GM12878 (cell line): ENCODE measurements around the gene CDC42EP3. TPM values are rescaled to one million over a fixed set of nuclear protein-coding genes. Genes with fewer than 3 reads are reported as not detected.

Experiments used
- ATAC-seq: fragments of 200-7000 bp; cut with Tn5 transposase; 3 replicates; pipeline ENCODE4 v1.9.1; 2020; ENCODE audit warnings: mild to moderate bottlenecking, moderate library complexity
- BruUV-seq: library from RNA; stranded (reverse); fragments of 400-500 nt; replicated peaks from 2 replicates; lab custom pipeline; 2021; lab: Mats Ljungman, UMichigan
- CTCF ChIA-PET: fragments of 300-600 bp; sonication (Branson Sonifier 250); formaldehyde crosslinking; extraction: SDS; loops from one replicate; lab custom pipeline; 2021; ENCODE audit warnings: inconsistent platforms; lab: Yijun Ruan, JAX
- POLR2A ChIA-PET: fragments of 350-600 bp; formaldehyde crosslinking; extraction: SDS; loops from one replicate; lab custom pipeline; 2021; ENCODE audit warnings: inconsistent platforms; lab: Charles Lee
- RAD21 ChIA-PET: fragments of 300-600 bp; sonication (Branson Sonifier 250); formaldehyde crosslinking; loops from one replicate; lab custom pipeline; 2023; ENCODE audit warnings: antibody characterized with exemption; ENCODE audit not compliant: unreplicated experiment; lab: Charles Lee
- SMC1A ChIA-PET: fragments of 300-600 bp; sonication (Branson Sonifier 250); formaldehyde crosslinking; loops from one replicate; lab custom pipeline; 2023; ENCODE audit not compliant: unreplicated experiment, uncharacterized antibody; lab: Charles Lee
- DNase-seq: peaks from one replicate; pipeline ENCODE4 v3.0.0-alpha.2; 2011; ENCODE audit warnings: low read depth, low spot score
- FAIRE-seq: peaks from 3 replicates; lab custom pipeline; 2011; peaks lifted over from hg19 to GRCh38; lab: Jason Lieb, UNC
- H2AFZ ChIP-seq: 2 replicates; pipeline ENCODE4 v1.6.0; 2011; ENCODE audit warnings: low read depth, low read length, control low read depth; ENCODE audit not compliant: control insufficient read depth
- H3K27ac ChIP-seq: 2 replicates; pipeline ENCODE4 v1.5.1; 2011; ENCODE audit warnings: control low read depth; ENCODE audit not compliant: control insufficient read depth, insufficient read depth
- H3K27me3 ChIP-seq, 2 experiments: replicated peaks in 1 of 2; 2 replicates each; pipeline versions ENCODE4 v1.6.0 to v1.6.1; 2011; ENCODE audit warnings: low read length in 1 of 2; ENCODE audit not compliant: control insufficient read depth in 2 of 2, insufficient read depth in 2 of 2
- H3K36me3 ChIP-seq, 2 experiments: 2 replicates each; pipeline ENCODE4 v1.5.1; 2011; ENCODE audit warnings: low read length in 1 of 2; ENCODE audit not compliant: control insufficient read depth in 2 of 2, insufficient read depth in 2 of 2
- H3K4me1 ChIP-seq: 2 replicates; pipeline ENCODE4 v1.6.1; 2011; ENCODE audit warnings: mild to moderate bottlenecking, low read length, moderate library complexity, mixed read lengths; ENCODE audit not compliant: control insufficient read depth, insufficient read depth
- H3K4me2 ChIP-seq: 2 replicates; pipeline ENCODE4 v1.6.0; 2011; ENCODE audit warnings: control low read depth; ENCODE audit not compliant: control insufficient read depth, insufficient read depth
- H3K4me3 ChIP-seq: fragments of 200-600 bp; sonication (generic); 2 replicates; pipeline ENCODE4 v1.5.1; 2016
- H3K79me2 ChIP-seq: 2 replicates; pipeline ENCODE4 v1.6.0; 2011; ENCODE audit warnings: low read length; ENCODE audit not compliant: control insufficient read depth, insufficient read depth
- H3K9ac ChIP-seq: 2 replicates; pipeline ENCODE4 v1.8.0; 2011; ENCODE audit warnings: low read length, control low read depth, mixed read lengths; ENCODE audit not compliant: control insufficient read depth, insufficient read depth
- H3K9me3 ChIP-seq: replicated peaks from 3 replicates; pipeline ENCODE4 v1.5.1; 2011; ENCODE audit warnings: mild to moderate bottlenecking, low read length; ENCODE audit not compliant: control insufficient read depth, insufficient read depth
- H4K20me1 ChIP-seq: 2 replicates; pipeline ENCODE4 v1.6.0; 2011; ENCODE audit not compliant: control insufficient read depth, insufficient read depth
- MTA3 ChIP-seq: IDR thresholded peaks from 2 replicates; pipeline ENCODE4 v1.6.1; 2012; ENCODE audit warnings: low read length, inconsistent platforms, borderline replicate concordance
- NR2C1 ChIP-seq: fragments of 450-650 bp; IDR thresholded peaks from 2 replicates; pipeline ENCODE4 v1.6.1; 2017; ENCODE audit warnings: antibody characterized with exemption, mild to moderate bottlenecking, moderate library complexity
- NR2F1 ChIP-seq: fragments of 450-650 bp; conservative IDR thresholded peaks from 2 replicates; pipeline ENCODE4 v1.6.1; 2017; ENCODE audit warnings: mild to moderate bottlenecking
- WGBS: methylation state at CpG from one replicate; pipeline ENCODE4 v1.1.6; 2016; ENCODE audit warnings: low lambda C conversion rate; ENCODE audit not compliant: insufficient replicate concordance, insufficient coverage; ENCODE audit errors: missing lambda C conversion rate; 5-methylcytosine and 5-hydroxymethylcytosine counted together
- in situ Hi-C: fragments of 300-500 bp; cut with MboI; formaldehyde crosslinking; loops from 9 replicates; pipeline ENCODE4 v1.14.3; 2018; ENCODE audit warnings: mixed read lengths
- intact Hi-C: fragments of 100-400 bp; cut with micrococcal nuclease; formaldehyde crosslinking; loops from one replicate; pipeline ENCODE4 v1.14.2; 2022; ENCODE audit not compliant: unreplicated experiment
- polyA plus RNA-seq, 11 experiments: library from polyadenylated mRNA; depleted of rRNA in 4 of 11; unstranded in 6 of 11; stranded (reverse) in 5 of 11; fragments of >200 nt; fragmentation: Nextera tagmentation in 4 of 11; fragmentation: Illumina TruSeq in 1 of 11; extraction: Ambion mirVana in 4 of 11; extraction: Trizol in 1 of 11; gene quantifications; 1 replicate in 1 of 11; 2 replicates in 10 of 11; pipeline versions ENCODE4 v1.2.1 to v1.2.3, GENCODE V29; 2011 to 2016; ENCODE audit warnings: inconsistent platforms in 2 of 11, missing spikeins in 2 of 11, low read depth in 1 of 11
- total RNA-seq, 4 experiments: library from RNA; depleted of rRNA in 3 of 4; stranded (reverse); fragments of >200 nt in 3 of 4; fragmentation: Illumina TruSeq in 1 of 4; extraction: Trizol in 1 of 4; gene quantifications; 2 replicates each; pipeline versions ENCODE4 v1.2.1 to v1.2.3, GENCODE V29; 2013 to 2021
- TF ChIP-seq, protein P1 (sequence below): fragments of 450-650 bp; IDR thresholded peaks from 2 replicates; pipeline ENCODE4 v1.6.1; 2017; ENCODE audit warnings: mild to moderate bottlenecking, moderate library complexity

CDC42EP3 gene
- total and polyA plus RNA-seq, 10 of the 15 experiments (the other 5 are each of a cell fraction or from before 2014, with no cell fraction given), result 11.8 to 86.9 (median 52.9) TPM

DNA sequence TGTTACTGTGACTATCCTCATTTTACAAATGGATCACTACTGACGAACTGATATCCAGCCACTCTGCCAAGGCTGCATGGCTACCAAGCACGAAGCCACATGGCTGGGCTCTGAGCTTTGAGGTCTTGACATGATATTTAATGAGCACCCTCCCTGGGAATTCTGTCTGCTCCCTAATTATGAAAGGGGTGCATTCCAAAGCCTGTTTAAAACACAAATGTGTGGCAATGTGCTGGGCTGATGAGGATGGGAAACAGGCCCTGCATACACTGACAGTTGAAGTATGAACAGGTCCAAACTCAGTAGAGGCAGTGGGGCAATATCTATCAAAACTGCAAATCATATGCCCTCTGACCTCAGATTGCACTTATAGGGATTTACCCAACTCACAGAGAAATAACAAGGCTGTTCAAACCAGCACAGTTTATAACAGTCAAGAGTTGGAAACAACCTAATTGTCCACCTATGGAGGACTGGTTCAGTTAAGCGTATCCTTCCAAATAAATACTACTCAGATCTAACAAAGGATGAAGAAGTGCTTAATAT is 20.8 kb downstream of the CDC42EP3 start:
- intact Hi-C loops, result loop anchor here (5.0 kb wide), 2 partner anchors 182 to 227 kb away; no protein-coding TSS in a partner anchor
- peaks cover 24 to 27% of the 10 kb centered on the region in 2 experiments for H3K36me3 ChIP-seq
- SMC1A ChIA-PET, result interaction anchor here (0.8 to 3.1 kb wide), 5 partner anchors 9 to 183 kb away, joined by 3 to 22 read pairs (median 14); no protein-coding TSS in a partner anchor
- in situ Hi-C loops, result no loop called here
- peak overlapping the region; percentile 62 for H3K27ac ChIP-seq
- peaks cover 63% of the 10 kb centered on the region for H3K4me1 ChIP-seq
- ATAC-seq (no peak), DNase-seq (no peak), FAIRE-seq (no peak)
- H3K4me3 ChIP-seq, result no peak overlapping the region
- no peaks in the 10 kb centered on the region for H4K20me1 ChIP-seq
- WGBS, result 56% methylated on average over 3 of the region's 3 CpGs
- no TSS peak for BruUV-seq
- H3K27me3 ChIP-seq, result no peaks in the 10 kb centered on the region
- TF ChIP-seq, protein P1, sequence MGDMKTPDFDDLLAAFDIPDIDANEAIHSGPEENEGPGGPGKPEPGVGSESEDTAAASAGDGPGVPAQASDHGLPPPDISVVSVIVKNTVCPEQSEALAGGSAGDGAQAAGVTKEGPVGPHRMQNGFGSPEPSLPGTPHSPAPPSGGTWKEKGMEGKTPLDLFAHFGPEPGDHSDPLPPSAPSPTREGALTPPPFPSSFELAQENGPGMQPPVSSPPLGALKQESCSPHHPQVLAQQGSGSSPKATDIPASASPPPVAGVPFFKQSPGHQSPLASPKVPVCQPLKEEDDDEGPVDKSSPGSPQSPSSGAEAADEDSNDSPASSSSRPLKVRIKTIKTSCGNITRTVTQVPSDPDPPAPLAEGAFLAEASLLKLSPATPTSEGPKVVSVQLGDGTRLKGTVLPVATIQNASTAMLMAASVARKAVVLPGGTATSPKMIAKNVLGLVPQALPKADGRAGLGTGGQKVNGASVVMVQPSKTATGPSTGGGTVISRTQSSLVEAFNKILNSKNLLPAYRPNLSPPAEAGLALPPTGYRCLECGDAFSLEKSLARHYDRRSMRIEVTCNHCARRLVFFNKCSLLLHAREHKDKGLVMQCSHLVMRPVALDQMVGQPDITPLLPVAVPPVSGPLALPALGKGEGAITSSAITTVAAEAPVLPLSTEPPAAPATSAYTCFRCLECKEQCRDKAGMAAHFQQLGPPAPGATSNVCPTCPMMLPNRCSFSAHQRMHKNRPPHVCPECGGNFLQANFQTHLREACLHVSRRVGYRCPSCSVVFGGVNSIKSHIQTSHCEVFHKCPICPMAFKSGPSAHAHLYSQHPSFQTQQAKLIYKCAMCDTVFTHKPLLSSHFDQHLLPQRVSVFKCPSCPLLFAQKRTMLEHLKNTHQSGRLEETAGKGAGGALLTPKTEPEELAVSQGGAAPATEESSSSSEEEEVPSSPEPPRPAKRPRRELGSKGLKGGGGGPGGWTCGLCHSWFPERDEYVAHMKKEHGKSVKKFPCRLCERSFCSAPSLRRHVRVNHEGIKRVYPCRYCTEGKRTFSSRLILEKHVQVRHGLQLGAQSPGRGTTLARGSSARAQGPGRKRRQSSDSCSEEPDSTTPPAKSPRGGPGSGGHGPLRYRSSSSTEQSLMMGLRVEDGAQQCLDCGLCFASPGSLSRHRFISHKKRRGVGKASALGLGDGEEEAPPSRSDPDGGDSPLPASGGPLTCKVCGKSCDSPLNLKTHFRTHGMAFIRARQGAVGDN, result no peak
- peak; percentile 64 for TF ChIP-seq NR2C1
- peak; percentile 36; the same call in 1 of the 2 replicates for TF ChIP-seq MTA3
- peak; percentile 77 for TF ChIP-seq NR2F1
- H3K4me2 ChIP-seq, result peak overlapping the region; percentile 53
- CTCF ChIA-PET, result no interaction called here
- RAD21 ChIA-PET, result interaction anchor here (1.2 to 4.4 kb wide), 3 partner anchors 28 to 236 kb away, joined by 4 to 18 read pairs (median 8); no protein-coding TSS in a partner anchor
- H3K9me3 ChIP-seq, result peaks cover 8% of the 10 kb centered on the region
- H2AFZ ChIP-seq, result no peak overlapping the region
- H3K79me2 ChIP-seq, result peaks cover 93% of the 10 kb centered on the region
- no peak overlapping the region for H3K9ac ChIP-seq
- POLR2A ChIA-PET, result interaction anchor here (1.2 to 2.7 kb wide), 4 partner anchors 9 to 100 kb away, joined by 3 to 12 read pairs (median 4); no protein-coding TSS in a partner anchor
